Measurements from ENCODE around the gene MTHFD2L. TPM values are rescaled to one million over a fixed set of nuclear protein-coding genes. Genes with fewer than 3 reads are reported as not detected.

Gene MTHFD2L
- total and polyA plus RNA-seq, 2 donors (not counting 3 experiments of a cell fraction or from before 2014, with no cell fraction given), result 6.9 to 15.2 TPM

DNA sequence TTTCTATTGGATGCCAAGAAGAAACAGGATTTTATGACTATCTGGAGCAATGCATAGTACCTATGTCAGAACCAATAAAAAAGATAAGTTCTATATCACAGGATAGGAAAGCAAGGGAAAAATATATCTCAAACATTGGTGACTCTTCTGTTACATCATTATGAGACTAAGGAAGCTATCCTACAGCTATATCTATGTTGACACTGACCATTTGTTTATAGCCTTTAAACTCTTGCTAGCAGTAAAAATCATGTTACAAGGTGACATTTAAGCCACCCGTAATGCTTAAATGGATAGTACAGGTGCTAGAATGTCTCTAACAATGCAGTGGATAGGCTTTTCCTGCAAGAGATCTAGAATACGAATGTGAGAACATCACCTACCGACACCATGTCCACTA, 121.8 kb downstream of the MTHFD2L start:
- H3K4me3 ChIP-seq (replicated peaks in 1 of 3; ENCODE audit: insufficient read depth in 1 of 3, low read depth in 1 of 3, low read length in 3 of 3), result no peak overlapping the region
- H3K9me3 ChIP-seq (replicated peaks; ENCODE audit: control insufficient read depth, insufficient read depth, low read length), result no peaks in the 10 kb centered on the region
- H3K4me2 ChIP-seq (ENCODE audit: insufficient read depth, low read length), result no peak overlapping the region
- no peaks in the 10 kb centered on the region for H3K27me3 ChIP-seq (ENCODE audit: control insufficient read depth in 2 of 2, insufficient read depth in 2 of 2, low read length in 2 of 2)
- H3K27ac ChIP-seq (ENCODE audit: insufficient read depth, low read depth, low read length), result no peak overlapping the region
- intact Hi-C loops (cut with micrococcal nuclease), result no loop called here
- no peak for FAIRE-seq
- CTCF ChIA-PET, result interaction anchor here (1.1 kb wide), 1 partner anchor 13 kb away, joined by 4 read pairs; no protein-coding TSS in a partner anchor
- dilution Hi-C loops (cut with MboI; ENCODE audit: extremely low pct_ligation_motif_present, low sequenced_read_pairs), result no loop called here
- H3K79me2 ChIP-seq (ENCODE audit: control insufficient read depth, insufficient read depth, low read length), result no peaks in the 10 kb centered on the region
- no peaks in the 10 kb centered on the region for H3K36me3 ChIP-seq (ENCODE audit: control insufficient read depth in 2 of 2, extremely low read depth in 1 of 2, insufficient read depth in 2 of 2, low read length in 2 of 2)
- H3K4me1 ChIP-seq (ENCODE audit: control insufficient read depth, extremely low read depth, insufficient read depth, low read length), result no peaks in the 10 kb centered on the region
- POLR2A ChIA-PET, result no interaction called here
- H4K20me1 ChIP-seq (replicated peaks; ENCODE audit: control insufficient read depth, extremely low read depth, insufficient read depth, low read length), result no peaks in the 10 kb centered on the region
- no peak overlapping the region for H3K9ac ChIP-seq (replicated peaks; ENCODE audit: extremely low read depth, insufficient read depth, low read length)
- no peak for DNase-seq (ENCODE audit: low read depth, low spot score)
- H3K9me1 ChIP-seq (replicated peaks; ENCODE audit: control insufficient read depth, extremely low read depth, insufficient read depth, low read length), result no peaks in the 10 kb centered on the region
- no peak overlapping the region for H2AFZ ChIP-seq (ENCODE audit: low read depth, low read length)
- TF ChIP-seq, protein P1, sequence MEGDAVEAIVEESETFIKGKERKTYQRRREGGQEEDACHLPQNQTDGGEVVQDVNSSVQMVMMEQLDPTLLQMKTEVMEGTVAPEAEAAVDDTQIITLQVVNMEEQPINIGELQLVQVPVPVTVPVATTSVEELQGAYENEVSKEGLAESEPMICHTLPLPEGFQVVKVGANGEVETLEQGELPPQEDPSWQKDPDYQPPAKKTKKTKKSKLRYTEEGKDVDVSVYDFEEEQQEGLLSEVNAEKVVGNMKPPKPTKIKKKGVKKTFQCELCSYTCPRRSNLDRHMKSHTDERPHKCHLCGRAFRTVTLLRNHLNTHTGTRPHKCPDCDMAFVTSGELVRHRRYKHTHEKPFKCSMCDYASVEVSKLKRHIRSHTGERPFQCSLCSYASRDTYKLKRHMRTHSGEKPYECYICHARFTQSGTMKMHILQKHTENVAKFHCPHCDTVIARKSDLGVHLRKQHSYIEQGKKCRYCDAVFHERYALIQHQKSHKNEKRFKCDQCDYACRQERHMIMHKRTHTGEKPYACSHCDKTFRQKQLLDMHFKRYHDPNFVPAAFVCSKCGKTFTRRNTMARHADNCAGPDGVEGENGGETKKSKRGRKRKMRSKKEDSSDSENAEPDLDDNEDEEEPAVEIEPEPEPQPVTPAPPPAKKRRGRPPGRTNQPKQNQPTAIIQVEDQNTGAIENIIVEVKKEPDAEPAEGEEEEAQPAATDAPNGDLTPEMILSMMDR (IDR thresholded peaks at IDR 0.05; ENCODE audit: extremely low read depth in 1 of 2, insufficient read depth in 1 of 2, low read depth in 1 of 2, low read length in 2 of 2), result no peak
- TF ChIP-seq, protein P2, sequence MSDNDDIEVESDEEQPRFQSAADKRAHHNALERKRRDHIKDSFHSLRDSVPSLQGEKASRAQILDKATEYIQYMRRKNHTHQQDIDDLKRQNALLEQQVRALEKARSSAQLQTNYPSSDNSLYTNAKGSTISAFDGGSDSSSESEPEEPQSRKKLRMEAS (IDR thresholded peaks at IDR 0.05; ENCODE audit: insufficient read depth, insufficient read length), result no peak
- TF ChIP-seq MYC (IDR thresholded peaks at IDR 0.05; ENCODE audit: low read depth, low read length), result no peak
- no peak for TF ChIP-seq FOS (IDR thresholded peaks at IDR 0.05; ENCODE audit: borderline replicate concordance, insufficient read depth, low read length)
- no peak for TF ChIP-seq EZH2 (IDR thresholded peaks at IDR 0.05; ENCODE audit: borderline replicate concordance, low read depth, low read length, severe bottlenecking)
- TF ChIP-seq GATA2 (IDR thresholded peaks at IDR 0.05; ENCODE audit: insufficient read depth, insufficient read length, low read depth, low read length), result no peak
- TF ChIP-seq POLR2A (IDR thresholded peaks at IDR 0.05; ENCODE audit: low read depth, low read length), result no peak
- no peak for TF ChIP-seq POLR2AphosphoS5 (IDR thresholded peaks at IDR 0.05; ENCODE audit: insufficient read depth, low read depth, low read length)
- TF ChIP-seq JUN (IDR thresholded peaks at IDR 0.05; ENCODE audit: borderline replicate concordance, insufficient read depth, insufficient read length, low read depth), result no peak
- no TSS peak for BruUV-seq (replicated peaks)
